GM12878 (cell line): ENCODE measurements around the gene SERPINE3. TPM values are rescaled to one million over a fixed set of nuclear protein-coding genes. Genes with fewer than 3 reads are reported as not detected.

Source experiments
- ATAC-seq: fragments of 200-7000 bp; cut with Tn5 transposase; 3 replicates; pipeline ENCODE4 v1.9.1; 2020; ENCODE audit warnings: mild to moderate bottlenecking, moderate library complexity
- BruUV-seq: library from RNA; stranded (reverse); fragments of 400-500 nt; replicated peaks from 2 replicates; lab custom pipeline; 2021; lab: Mats Ljungman, UMichigan
- CTCF ChIA-PET: fragments of 300-600 bp; sonication (Branson Sonifier 250); formaldehyde crosslinking; extraction: SDS; loops from one replicate; lab custom pipeline; 2021; ENCODE audit warnings: inconsistent platforms; lab: Yijun Ruan, JAX
- POLR2A ChIA-PET: fragments of 350-600 bp; formaldehyde crosslinking; extraction: SDS; loops from one replicate; lab custom pipeline; 2021; ENCODE audit warnings: inconsistent platforms; lab: Charles Lee
- RAD21 ChIA-PET: fragments of 300-600 bp; sonication (Branson Sonifier 250); formaldehyde crosslinking; loops from one replicate; lab custom pipeline; 2023; ENCODE audit warnings: antibody characterized with exemption; ENCODE audit not compliant: unreplicated experiment; lab: Charles Lee
- SMC1A ChIA-PET: fragments of 300-600 bp; sonication (Branson Sonifier 250); formaldehyde crosslinking; loops from one replicate; lab custom pipeline; 2023; ENCODE audit not compliant: unreplicated experiment, uncharacterized antibody; lab: Charles Lee
- DNase-seq: peaks from one replicate; pipeline ENCODE4 v3.0.0-alpha.2; 2011; ENCODE audit warnings: low read depth, low spot score
- FAIRE-seq: peaks from 3 replicates; lab custom pipeline; 2011; peaks lifted over from hg19 to GRCh38; lab: Jason Lieb, UNC
- H2AFZ ChIP-seq: 2 replicates; pipeline ENCODE4 v1.6.0; 2011; ENCODE audit warnings: low read depth, low read length, control low read depth; ENCODE audit not compliant: control insufficient read depth
- H3K27ac ChIP-seq: 2 replicates; pipeline ENCODE4 v1.5.1; 2011; ENCODE audit warnings: control low read depth; ENCODE audit not compliant: control insufficient read depth, insufficient read depth
- H3K27me3 ChIP-seq, 2 experiments: replicated peaks in 1 of 2; 2 replicates each; pipeline versions ENCODE4 v1.6.0 to v1.6.1; 2011; ENCODE audit warnings: low read length in 1 of 2; ENCODE audit not compliant: control insufficient read depth in 2 of 2, insufficient read depth in 2 of 2
- H3K36me3 ChIP-seq, 2 experiments: 2 replicates each; pipeline ENCODE4 v1.5.1; 2011; ENCODE audit warnings: low read length in 1 of 2; ENCODE audit not compliant: control insufficient read depth in 2 of 2, insufficient read depth in 2 of 2
- H3K4me1 ChIP-seq: 2 replicates; pipeline ENCODE4 v1.6.1; 2011; ENCODE audit warnings: mild to moderate bottlenecking, low read length, moderate library complexity, mixed read lengths; ENCODE audit not compliant: control insufficient read depth, insufficient read depth
- H3K4me2 ChIP-seq: 2 replicates; pipeline ENCODE4 v1.6.0; 2011; ENCODE audit warnings: control low read depth; ENCODE audit not compliant: control insufficient read depth, insufficient read depth
- H3K4me3 ChIP-seq: fragments of 200-600 bp; sonication (generic); 2 replicates; pipeline ENCODE4 v1.5.1; 2016
- H3K79me2 ChIP-seq: 2 replicates; pipeline ENCODE4 v1.6.0; 2011; ENCODE audit warnings: low read length; ENCODE audit not compliant: control insufficient read depth, insufficient read depth
- H3K9ac ChIP-seq: 2 replicates; pipeline ENCODE4 v1.8.0; 2011; ENCODE audit warnings: low read length, control low read depth, mixed read lengths; ENCODE audit not compliant: control insufficient read depth, insufficient read depth
- H3K9me3 ChIP-seq: replicated peaks from 3 replicates; pipeline ENCODE4 v1.5.1; 2011; ENCODE audit warnings: mild to moderate bottlenecking, low read length; ENCODE audit not compliant: control insufficient read depth, insufficient read depth
- H4K20me1 ChIP-seq: 2 replicates; pipeline ENCODE4 v1.6.0; 2011; ENCODE audit not compliant: control insufficient read depth, insufficient read depth
- CEBPB ChIP-seq, 2 experiments: fragments of 150-350 bp in 1 of 2; IDR thresholded peaks; 2 replicates each; pipeline ENCODE4 v1.6.1; 2012 to 2014; ENCODE audit warnings: low read depth in 2 of 2, low read length in 2 of 2, borderline replicate concordance in 1 of 2, inconsistent platforms in 1 of 2
- CHD1 ChIP-seq: IDR thresholded peaks from 2 replicates; pipeline ENCODE4 v1.6.1; 2012; ENCODE audit warnings: low read depth, low read length, improper control_type of control experiment
- EGR1 ChIP-seq, 2 experiments: IDR thresholded peaks; 1 replicate in 1 of 2; 2 replicates in 1 of 2; pipeline ENCODE4 v1.6.1; 2011 to 2012; ENCODE audit warnings: low read depth in 2 of 2, low read length in 2 of 2, borderline replicate concordance in 1 of 2, mild to moderate bottlenecking in 1 of 2, moderate library complexity in 1 of 2
- FOXM1 ChIP-seq: IDR thresholded peaks from 2 replicates; pipeline ENCODE4 v1.6.1; 2012; ENCODE audit warnings: low read depth, mild to moderate bottlenecking, inconsistent platforms, low read length, moderate library complexity
- RUNX3 ChIP-seq: IDR thresholded peaks from 2 replicates; pipeline ENCODE4 v1.6.1; 2012; ENCODE audit warnings: low read length, inconsistent platforms
- WRNIP1 ChIP-seq: IDR thresholded peaks from 2 replicates; pipeline ENCODE4 v1.6.1; 2011; ENCODE audit warnings: low read depth, low read length, improper control_type of control experiment, borderline replicate concordance
- ZNF217 ChIP-seq: fragments of 450-650 bp; IDR thresholded peaks from 2 replicates; pipeline ENCODE4 v1.6.1; 2017; ENCODE audit warnings: antibody characterized with exemption, mild to moderate bottlenecking
- ZNF24 ChIP-seq: fragments of 450-650 bp; IDR thresholded peaks from 2 replicates; pipeline ENCODE4 v1.6.1; 2017; ENCODE audit warnings: antibody characterized with exemption, mild to moderate bottlenecking
- WGBS: methylation state at CpG from one replicate; pipeline ENCODE4 v1.1.6; 2016; ENCODE audit warnings: low lambda C conversion rate; ENCODE audit not compliant: insufficient replicate concordance, insufficient coverage; ENCODE audit errors: missing lambda C conversion rate; 5-methylcytosine and 5-hydroxymethylcytosine counted together
- in situ Hi-C: fragments of 300-500 bp; cut with MboI; formaldehyde crosslinking; loops from 9 replicates; pipeline ENCODE4 v1.14.3; 2018; ENCODE audit warnings: mixed read lengths
- intact Hi-C: fragments of 100-400 bp; cut with micrococcal nuclease; formaldehyde crosslinking; loops from one replicate; pipeline ENCODE4 v1.14.2; 2022; ENCODE audit not compliant: unreplicated experiment
- polyA plus RNA-seq, 11 experiments: library from polyadenylated mRNA; depleted of rRNA in 4 of 11; unstranded in 6 of 11; stranded (reverse) in 5 of 11; fragments of >200 nt; fragmentation: Nextera tagmentation in 4 of 11; fragmentation: Illumina TruSeq in 1 of 11; extraction: Ambion mirVana in 4 of 11; extraction: Trizol in 1 of 11; gene quantifications; 1 replicate in 1 of 11; 2 replicates in 10 of 11; pipeline versions ENCODE4 v1.2.1 to v1.2.3, GENCODE V29; 2011 to 2016; ENCODE audit warnings: inconsistent platforms in 2 of 11, missing spikeins in 2 of 11, low read depth in 1 of 11
- total RNA-seq, 4 experiments: library from RNA; depleted of rRNA in 3 of 4; stranded (reverse); fragments of >200 nt in 3 of 4; fragmentation: Illumina TruSeq in 1 of 4; extraction: Trizol in 1 of 4; gene quantifications; 2 replicates each; pipeline versions ENCODE4 v1.2.1 to v1.2.3, GENCODE V29; 2013 to 2021
- TF ChIP-seq, protein P1 (sequence below): fragments of 450-650 bp; IDR thresholded peaks from 2 replicates; pipeline ENCODE4 v1.6.1; 2017; ENCODE audit warnings: mild to moderate bottlenecking
- TF ChIP-seq, protein P2 (sequence below): fragments of 450-650 bp; formaldehyde crosslinking; IDR thresholded peaks from 2 replicates; pipeline ENCODE4 v1.4.0; 2020; ENCODE audit warnings: mild to moderate bottlenecking, moderate library complexity
- TF ChIP-seq, protein P3 (sequence below): IDR thresholded peaks from 2 replicates; pipeline ENCODE4 v1.6.1; 2012; ENCODE audit warnings: low read depth, low read length, improper control_type of control experiment

Gene SERPINE3
- total and polyA plus RNA-seq, 10 of the 15 experiments (the other 5 are each of a cell fraction or from before 2014, with no cell fraction given): 0.19 TPM; not detected in 9

DNA sequence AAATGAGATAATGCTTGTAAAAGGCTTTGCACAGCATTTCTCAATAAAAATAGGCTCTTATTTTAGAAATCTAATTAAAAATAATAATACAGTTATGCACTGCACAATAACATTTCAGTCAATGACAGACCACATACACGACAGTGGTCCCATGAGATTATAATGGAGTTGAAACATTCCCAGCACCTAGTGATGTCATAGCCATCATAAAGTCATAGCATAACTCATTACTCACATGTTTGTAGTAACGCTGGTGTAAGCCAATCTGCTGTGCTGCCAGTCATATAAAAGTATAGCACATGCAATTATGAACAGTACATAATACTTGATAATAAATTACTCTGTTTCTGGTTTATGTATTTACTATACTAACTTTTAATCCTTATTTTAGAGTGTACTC lies 12.7 kb upstream of the SERPINE3 start:
- no TSS peak for BruUV-seq
- FAIRE-seq: no peak
- RAD21 ChIA-PET: interaction anchor here (0.6 kb wide), 1 partner anchor 228 kb away, joined by 3 read pairs; no protein-coding TSS in a partner anchor

DNA sequence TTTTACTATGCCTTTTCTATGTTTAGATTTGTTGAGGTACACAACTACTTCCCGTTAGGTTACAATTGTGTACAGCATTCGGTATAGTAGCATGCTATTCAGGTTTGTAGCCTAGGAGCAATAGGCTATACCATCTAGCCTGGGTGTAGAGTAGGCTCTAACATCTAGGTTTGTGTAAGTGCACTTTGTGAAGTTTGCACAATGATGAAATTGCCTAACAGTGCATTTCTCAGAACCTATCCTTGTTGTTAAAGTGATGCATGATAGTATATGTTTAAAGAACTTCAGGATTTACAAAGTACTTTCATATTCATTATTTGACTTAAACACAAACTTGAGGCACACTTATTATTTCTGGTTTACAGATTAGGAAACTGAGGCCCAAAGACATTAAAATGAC lies 11.5 kb upstream of the SERPINE3 start:
- no peaks in the 10 kb centered on the region for H4K20me1 ChIP-seq
- SMC1A ChIA-PET: interaction anchor here (1.4 kb wide), 2 partner anchors 148 to 470 kb away, joined by 3 read pairs; no protein-coding TSS in a partner anchor
- H3K4me1 ChIP-seq: peaks cover 24% of the 10 kb centered on the region
- FAIRE-seq: no peak
- RAD21 ChIA-PET: no interaction called here
- 83% methylated on average over 2 of the region's 2 CpGs for WGBS
- H3K27me3 ChIP-seq: no peaks in the 10 kb centered on the region
- no peak for ATAC-seq
- DNase-seq: no peak
- H3K9ac ChIP-seq: no peak overlapping the region
- CTCF ChIA-PET: no interaction called here
- no peaks in the 10 kb centered on the region for H3K9me3 ChIP-seq
- H3K79me2 ChIP-seq: no peaks in the 10 kb centered on the region
- no peak overlapping the region for H3K4me2 ChIP-seq
- H3K27ac ChIP-seq: no peak overlapping the region
- no peaks in the 10 kb centered on the region for H3K36me3 ChIP-seq
- no TSS peak for BruUV-seq
- POLR2A ChIA-PET: interaction anchor here (1.0 kb wide), 1 partner anchor 10 kb away, joined by 3 read pairs; no protein-coding TSS in a partner anchor
- H2AFZ ChIP-seq: no peak overlapping the region
- in situ Hi-C loops (no loop called here), intact Hi-C loops (no loop called here)
- no peak overlapping the region for H3K4me3 ChIP-seq
- TF ChIP-seq, protein P1, sequence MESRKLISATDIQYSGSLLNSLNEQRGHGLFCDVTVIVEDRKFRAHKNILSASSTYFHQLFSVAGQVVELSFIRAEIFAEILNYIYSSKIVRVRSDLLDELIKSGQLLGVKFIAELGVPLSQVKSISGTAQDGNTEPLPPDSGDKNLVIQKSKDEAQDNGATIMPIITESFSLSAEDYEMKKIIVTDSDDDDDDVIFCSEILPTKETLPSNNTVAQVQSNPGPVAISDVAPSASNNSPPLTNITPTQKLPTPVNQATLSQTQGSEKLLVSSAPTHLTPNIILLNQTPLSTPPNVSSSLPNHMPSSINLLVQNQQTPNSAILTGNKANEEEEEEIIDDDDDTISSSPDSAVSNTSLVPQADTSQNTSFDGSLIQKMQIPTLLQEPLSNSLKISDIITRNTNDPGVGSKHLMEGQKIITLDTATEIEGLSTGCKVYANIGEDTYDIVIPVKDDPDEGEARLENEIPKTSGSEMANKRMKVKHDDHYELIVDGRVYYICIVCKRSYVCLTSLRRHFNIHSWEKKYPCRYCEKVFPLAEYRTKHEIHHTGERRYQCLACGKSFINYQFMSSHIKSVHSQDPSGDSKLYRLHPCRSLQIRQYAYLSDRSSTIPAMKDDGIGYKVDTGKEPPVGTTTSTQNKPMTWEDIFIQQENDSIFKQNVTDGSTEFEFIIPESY: no peak
- TF ChIP-seq CHD1 (no peak), RUNX3 (no peak), WRNIP1 (no peak), FOXM1 (no peak), ZNF217 (no peak), ZNF24 (no peak), EGR1 (IDR thresholded peaks at IDR 0.05; ENCODE audit: borderline replicate concordance in 1 of 2, low read depth in 2 of 2, low read length in 2 of 2) (no peak)
- TF ChIP-seq, protein P2, sequence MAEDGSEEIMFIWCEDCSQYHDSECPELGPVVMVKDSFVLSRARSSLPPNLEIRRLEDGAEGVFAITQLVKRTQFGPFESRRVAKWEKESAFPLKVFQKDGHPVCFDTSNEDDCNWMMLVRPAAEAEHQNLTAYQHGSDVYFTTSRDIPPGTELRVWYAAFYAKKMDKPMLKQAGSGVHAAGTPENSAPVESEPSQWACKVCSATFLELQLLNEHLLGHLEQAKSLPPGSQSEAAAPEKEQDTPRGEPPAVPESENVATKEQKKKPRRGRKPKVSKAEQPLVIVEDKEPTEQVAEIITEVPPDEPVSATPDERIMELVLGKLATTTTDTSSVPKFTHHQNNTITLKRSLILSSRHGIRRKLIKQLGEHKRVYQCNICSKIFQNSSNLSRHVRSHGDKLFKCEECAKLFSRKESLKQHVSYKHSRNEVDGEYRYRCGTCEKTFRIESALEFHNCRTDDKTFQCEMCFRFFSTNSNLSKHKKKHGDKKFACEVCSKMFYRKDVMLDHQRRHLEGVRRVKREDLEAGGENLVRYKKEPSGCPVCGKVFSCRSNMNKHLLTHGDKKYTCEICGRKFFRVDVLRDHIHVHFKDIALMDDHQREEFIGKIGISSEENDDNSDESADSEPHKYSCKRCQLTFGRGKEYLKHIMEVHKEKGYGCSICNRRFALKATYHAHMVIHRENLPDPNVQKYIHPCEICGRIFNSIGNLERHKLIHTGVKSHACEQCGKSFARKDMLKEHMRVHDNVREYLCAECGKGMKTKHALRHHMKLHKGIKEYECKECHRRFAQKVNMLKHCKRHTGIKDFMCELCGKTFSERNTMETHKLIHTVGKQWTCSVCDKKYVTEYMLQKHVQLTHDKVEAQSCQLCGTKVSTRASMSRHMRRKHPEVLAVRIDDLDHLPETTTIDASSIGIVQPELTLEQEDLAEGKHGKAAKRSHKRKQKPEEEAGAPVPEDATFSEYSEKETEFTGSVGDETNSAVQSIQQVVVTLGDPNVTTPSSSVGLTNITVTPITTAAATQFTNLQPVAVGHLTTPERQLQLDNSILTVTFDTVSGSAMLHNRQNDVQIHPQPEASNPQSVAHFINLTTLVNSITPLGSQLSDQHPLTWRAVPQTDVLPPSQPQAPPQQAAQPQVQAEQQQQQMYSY (CRISPR knock-in tag): no peak
- TF ChIP-seq, protein P3, sequence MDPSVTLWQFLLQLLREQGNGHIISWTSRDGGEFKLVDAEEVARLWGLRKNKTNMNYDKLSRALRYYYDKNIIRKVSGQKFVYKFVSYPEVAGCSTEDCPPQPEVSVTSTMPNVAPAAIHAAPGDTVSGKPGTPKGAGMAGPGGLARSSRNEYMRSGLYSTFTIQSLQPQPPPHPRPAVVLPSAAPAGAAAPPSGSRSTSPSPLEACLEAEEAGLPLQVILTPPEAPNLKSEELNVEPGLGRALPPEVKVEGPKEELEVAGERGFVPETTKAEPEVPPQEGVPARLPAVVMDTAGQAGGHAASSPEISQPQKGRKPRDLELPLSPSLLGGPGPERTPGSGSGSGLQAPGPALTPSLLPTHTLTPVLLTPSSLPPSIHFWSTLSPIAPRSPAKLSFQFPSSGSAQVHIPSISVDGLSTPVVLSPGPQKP: no peak

More for the DNA sequence above, 12.7 kb upstream of the SERPINE3 start:
- no peaks in the 10 kb centered on the region for H4K20me1 ChIP-seq
- no peak for DNase-seq
- no peak overlapping the region for H3K27ac ChIP-seq
- no peak overlapping the region for H2AFZ ChIP-seq
- no peaks in the 10 kb centered on the region for H3K9me3 ChIP-seq
- no peak overlapping the region for H3K9ac ChIP-seq
- no peaks in the 10 kb centered on the region for H3K27me3 ChIP-seq
- intact Hi-C loops: no loop called here
- POLR2A ChIA-PET: no interaction called here
- SMC1A ChIA-PET: interaction anchor here (1.4 kb wide), 1 partner anchor 149 kb away, joined by 3 read pairs; no protein-coding TSS in a partner anchor
- no peaks in the 10 kb centered on the region for H3K79me2 ChIP-seq
- WGBS: 27% methylated on average over 2 of the region's 2 CpGs
- no peak overlapping the region for H3K4me3 ChIP-seq
- CTCF ChIA-PET: no interaction called here
- peaks cover 20% of the 10 kb centered on the region for H3K4me1 ChIP-seq
- no peak for TF ChIP-seq CEBPB (IDR thresholded peaks at IDR 0.05; ENCODE audit: borderline replicate concordance in 1 of 2, low read depth in 2 of 2, low read length in 2 of 2)
- no peaks in the 10 kb centered on the region for H3K36me3 ChIP-seq
- no peak overlapping the region for H3K4me2 ChIP-seq
- ATAC-seq: no peak
- in situ Hi-C loops: no loop called here
